Measurements from ENCODE around the gene GDPD3. TPM values are rescaled to one million over a fixed set of nuclear protein-coding genes. Genes with fewer than 3 reads are reported as not detected.

The GDPD3 gene
- total RNA-seq, 1 donor from 2014 or later, result 2.2 TPM

GRCh38 chr16:30069611-30070462, 43.5 kb downstream of the GDPD3 start:
- peak overlapping the region; percentile 59 for H3K27ac Mint-ChIP-seq (ENCODE audit: unreplicated experiment)
- peak overlapping the region; percentile 44 for H3K4me3 Mint-ChIP-seq (ENCODE audit: unreplicated experiment)
- TF ChIP-seq CTCF (IDR thresholded peaks at IDR 0.05), result no peak
- no peaks in the 10 kb centered on the region for H3K9me3 Mint-ChIP-seq (ENCODE audit: low read depth)
- H3K4me1 Mint-ChIP-seq (ENCODE audit: low read depth), result peaks cover 46% of the 10 kb centered on the region
- DNase-seq (ENCODE audit: low spot score), result no peak
- peaks cover 38% of the 10 kb centered on the region for H3K36me3 Mint-ChIP-seq (ENCODE audit: low read depth)
- H3K27me3 Mint-ChIP-seq (ENCODE audit: low read depth), result no peaks in the 10 kb centered on the region

- H3K27ac Mint-ChIP-seq (ENCODE audit: unreplicated experiment), result peak overlapping the region; percentile 73
- peak; percentile 73 for TF ChIP-seq CTCF (IDR thresholded peaks at IDR 0.05)
- peaks cover 47% of the 10 kb centered on the region for H3K4me1 Mint-ChIP-seq (ENCODE audit: low read depth)
- no peaks in the 10 kb centered on the region for H3K27me3 Mint-ChIP-seq (ENCODE audit: low read depth)
- peak overlapping the region; percentile 58 for H3K4me3 Mint-ChIP-seq (ENCODE audit: unreplicated experiment)
- no peak for DNase-seq (ENCODE audit: low spot score)
- peaks cover 38% of the 10 kb centered on the region for H3K36me3 Mint-ChIP-seq (ENCODE audit: low read depth)
- H3K9me3 Mint-ChIP-seq (ENCODE audit: low read depth), result no peaks in the 10 kb centered on the region
These were observed 44.4 kb downstream of the GDPD3 start for GRCh38 chr16:30068750-30069610.

- Mint-ChIP-seq H3K9me3 (ENCODE audit: low read depth) (no peaks in the 10 kb centered on the region), H3K27me3 (ENCODE audit: low read depth) (no peaks in the 10 kb centered on the region), H3K4me3 (ENCODE audit: unreplicated experiment) (peak overlapping the region; percentile 58), H3K27ac (ENCODE audit: unreplicated experiment) (peak overlapping the region; percentile 73), H3K4me1 (ENCODE audit: low read depth) (peaks cover 51% of the 10 kb centered on the region), H3K36me3 (ENCODE audit: low read depth) (peaks cover 35% of the 10 kb centered on the region)
- no peak for DNase-seq (ENCODE audit: low spot score)
- no peak for TF ChIP-seq CTCF (IDR thresholded peaks at IDR 0.05)
These were observed 45.0 kb downstream of the GDPD3 start for GRCh38 chr16:30068333-30068732.

DNA sequence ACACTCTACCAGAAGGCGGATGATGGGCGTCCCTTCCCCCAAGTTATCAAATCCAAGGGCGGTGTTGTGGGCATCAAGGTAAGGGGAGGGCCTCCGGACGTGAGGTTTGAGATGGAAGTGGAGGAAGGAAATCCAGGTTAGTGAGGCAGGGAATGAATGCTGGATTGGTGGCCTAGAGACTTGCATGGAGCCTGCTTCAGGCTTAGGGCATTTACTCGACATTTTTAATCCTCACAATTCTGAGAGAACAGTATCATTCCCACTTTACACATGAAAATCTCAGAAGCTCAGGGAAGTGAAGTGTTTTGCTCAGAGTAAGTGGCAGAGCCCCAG, 45.8 kb downstream of the GDPD3 start:
- no peak for DNase-seq (ENCODE audit: low spot score)
- H3K36me3 Mint-ChIP-seq (ENCODE audit: low read depth), result peaks cover 34% of the 10 kb centered on the region
- H3K4me1 Mint-ChIP-seq (ENCODE audit: low read depth), result peaks cover 53% of the 10 kb centered on the region
- H3K4me3 Mint-ChIP-seq (ENCODE audit: unreplicated experiment), result peak overlapping the region; percentile 93
- no peak for TF ChIP-seq CTCF (IDR thresholded peaks at IDR 0.05)
- H3K9me3 Mint-ChIP-seq (ENCODE audit: low read depth), result no peaks in the 10 kb centered on the region
- peak overlapping the region; percentile 94 for H3K27ac Mint-ChIP-seq (ENCODE audit: unreplicated experiment)
- H3K27me3 Mint-ChIP-seq (ENCODE audit: low read depth), result no peaks in the 10 kb centered on the region
